A673 (cell line): ENCODE measurements around the gene BRD4. TPM values are rescaled to one million over a fixed set of nuclear protein-coding genes. Genes with fewer than 3 reads are reported as not detected.

Source experiments
- BruUV-seq: library from RNA; stranded (reverse); fragments of 400-500 nt; replicated peaks from 2 replicates; lab custom pipeline; 2021; lab: Mats Ljungman, UMichigan
- CTCF ChIA-PET: fragments of 300-600 bp; sonication (Branson Sonifier 250); formaldehyde crosslinking; loops from one replicate; lab custom pipeline; 2022; ENCODE audit warnings: antibody characterized with exemption; lab: Charles Lee
- POLR2A ChIA-PET: fragments of 300-600 bp; sonication (Branson Sonifier 250); formaldehyde crosslinking; loops from one replicate; lab custom pipeline; 2022; ENCODE audit warnings: antibody characterized with exemption; ENCODE audit not compliant: low non-redundant PET; lab: Charles Lee
- DNase-seq: peaks from one replicate; pipeline ENCODE4 v3.0.0-alpha.2; 2015; ENCODE audit warnings: low spot score
- H3K27ac ChIP-seq: fragments of 200-600 bp; sonication (generic); 2 replicates; pipeline ENCODE4 v1.5.1; 2016; ENCODE audit warnings: mixed run types, low read depth, mild to moderate bottlenecking, mixed read lengths, antibody characterized with exemption, low read length; ENCODE audit not compliant: poor library complexity, severe bottlenecking
- H3K27me3 ChIP-seq: fragments of 200-600 bp; sonication (generic); replicated peaks from 2 replicates; pipeline ENCODE4 v1.6.1; 2017; ENCODE audit warnings: mixed run types, low read depth, mild to moderate bottlenecking, mixed read lengths, antibody characterized with exemption, low read length; ENCODE audit not compliant: insufficient read depth, poor library complexity
- H3K36me3 ChIP-seq: fragments of 200-600 bp; sonication (generic); 2 replicates; pipeline ENCODE4 v1.6.1; 2016; ENCODE audit warnings: mixed run types, mild to moderate bottlenecking, mixed read lengths, antibody characterized with exemption, low read length; ENCODE audit not compliant: insufficient read depth, poor library complexity, severe bottlenecking
- H3K4me1 ChIP-seq: fragments of 200-600 bp; sonication (generic); 2 replicates; pipeline ENCODE4 v1.6.1; 2017; ENCODE audit warnings: mixed run types, mild to moderate bottlenecking, mixed read lengths, antibody characterized with exemption, low read length; ENCODE audit not compliant: insufficient read depth, poor library complexity, severe bottlenecking
- H3K4me3 ChIP-seq: fragments of 200-600 bp; sonication (generic); 2 replicates; pipeline ENCODE4 v1.5.1; 2016; ENCODE audit warnings: low read depth, mixed run types, mild to moderate bottlenecking, mixed read lengths, low read length; ENCODE audit not compliant: poor library complexity, severe bottlenecking
- H3K9me3 ChIP-seq: fragments of 200-600 bp; sonication (generic); 2 replicates; pipeline ENCODE4 v1.6.1; 2016; ENCODE audit warnings: mixed run types, low read depth, mild to moderate bottlenecking, mixed read lengths, antibody characterized with exemption, low read length; ENCODE audit not compliant: poor library complexity, severe bottlenecking
- CTCF ChIP-seq: fragments of 300-800, 200-600 bp; sonication (generic); conservative IDR thresholded peaks from 2 replicates; pipeline ENCODE4 v1.5.1; 2017; ENCODE audit warnings: low read depth, mild to moderate bottlenecking, antibody characterized with exemption, low read length, moderate library complexity, mixed read lengths
- EZH2 ChIP-seq: fragments of 200-600 bp; sonication (generic); IDR thresholded peaks from 2 replicates; pipeline ENCODE4 v1.6.1; 2017; ENCODE audit warnings: borderline replicate concordance, low read depth, mild to moderate bottlenecking, mixed read lengths, antibody characterized with exemption, low read length; ENCODE audit not compliant: poor library complexity, severe bottlenecking
- intact Hi-C: fragments of 100-400 bp; cut with micrococcal nuclease; formaldehyde crosslinking; loops from one replicate; pipeline ENCODE4 v1.10.0; 2022; ENCODE audit not compliant: unreplicated experiment
- total RNA-seq: library from RNA; stranded (reverse); gene quantifications from 2 replicates; pipeline ENCODE4 v1.2.3, GENCODE V29; 2021

The BRD4 gene
- total RNA-seq, 1 experiment from 2014 or later, result 174 TPM

GRCh38 chr19:15249528-15249874 is 82.8 kb downstream of the BRD4 start:
- Histone ChIP-seq H3K4me1 (peaks cover 21% of the 10 kb centered on the region), H3K27ac (no peak overlapping the region), H3K27me3 (no peaks in the 10 kb centered on the region), H3K36me3 (peaks cover 71% of the 10 kb centered on the region), H3K9me3 (no peaks in the 10 kb centered on the region), H3K4me3 (no peak overlapping the region)
- no peak for DNase-seq
- POLR2A ChIA-PET, result no interaction called here
- BruUV-seq, result no TSS peak
- CTCF ChIA-PET, result interaction anchor here (1.1 kb wide), 1 partner anchor 88 kb away, joined by 3 read pairs; no protein-coding TSS in a partner anchor
- TF ChIP-seq EZH2 (no peak), CTCF (no peak)
- intact Hi-C loops, result no loop called here

- no peak for TF ChIP-seq EZH2
- TF ChIP-seq CTCF, result no peak
- intact Hi-C loops, result no loop called here
- H3K4me1 ChIP-seq, result peaks cover 21% of the 10 kb centered on the region
- no peaks in the 10 kb centered on the region for H3K9me3 ChIP-seq
- CTCF ChIA-PET, result interaction anchor here (0.6 to 1.1 kb wide), 2 partner anchors 88 to 136 kb away, joined by 3 to 11 read pairs; no protein-coding TSS in a partner anchor
- BruUV-seq, result no TSS peak
- H3K27me3 ChIP-seq, result no peaks in the 10 kb centered on the region
- no peak for DNase-seq
- H3K4me3 ChIP-seq, result no peak overlapping the region
- peaks cover 70% of the 10 kb centered on the region for H3K36me3 ChIP-seq
- H3K27ac ChIP-seq, result no peak overlapping the region
- POLR2A ChIA-PET, result no interaction called here
Observed at GRCh38 chr19:15248648-15249527, 83.5 kb downstream of the BRD4 start.

GRCh38 chr19:15248106-15248505 is 84.2 kb downstream of the BRD4 start:
- POLR2A ChIA-PET, result no interaction called here
- H3K27ac ChIP-seq, result no peak overlapping the region

More at GRCh38 chr19:15248106-15248505, 84.2 kb downstream of the BRD4 start:
- no peak for DNase-seq
- TF ChIP-seq EZH2 (no peak), CTCF (no peak)
- Histone ChIP-seq H3K36me3 (peaks cover 69% of the 10 kb centered on the region), H3K4me1 (peaks cover 21% of the 10 kb centered on the region), H3K4me3 (no peak overlapping the region), H3K9me3 (no peaks in the 10 kb centered on the region), H3K27me3 (no peaks in the 10 kb centered on the region)
- CTCF ChIA-PET, result no interaction called here
- intact Hi-C loops, result no loop called here
- no TSS peak for BruUV-seq
